Keratinocyte (primary cell): Measurements from ENCODE around the gene MXRA5. TPM values are rescaled to one million over a fixed set of nuclear protein-coding genes. Genes with fewer than 3 reads are reported as not detected.

Source experiments
- DNase-seq: peaks from one replicate; pipeline ENCODE4 v3.0.0-alpha.2; 2011; ENCODE audit warnings: low read depth, missing footprints, low spot score
- FAIRE-seq: peaks from 2 replicates; lab custom pipeline; 2011; peaks lifted over from hg19 to GRCh38; lab: Jason Lieb, UNC
- H2AFZ ChIP-seq: 2 replicates; pipeline ENCODE4 v1.6.0; 2012; ENCODE audit warnings: low read length, control low read depth, inconsistent platforms; ENCODE audit not compliant: control insufficient read depth
- H3K27ac ChIP-seq: 2 replicates; pipeline ENCODE4 v1.5.1; 2011; ENCODE audit warnings: low read length; ENCODE audit not compliant: control insufficient read depth, insufficient read depth
- H3K27me3 ChIP-seq: 3 replicates; pipeline ENCODE4 v1.6.0; 2011; ENCODE audit warnings: low read length; ENCODE audit not compliant: control insufficient read depth, insufficient read depth; ENCODE audit errors: extremely low read depth
- H3K36me3 ChIP-seq, 2 experiments: 2 replicates in 1 of 2; 3 replicates in 1 of 2; pipeline ENCODE4 v1.5.1; 2011; ENCODE audit warnings: low read length in 2 of 2, mild to moderate bottlenecking in 1 of 2; ENCODE audit not compliant: control insufficient read depth in 2 of 2, insufficient read depth in 2 of 2; ENCODE audit errors: extremely low read depth in 1 of 2
- H3K4me1 ChIP-seq: 3 replicates; pipeline ENCODE4 v1.5.1; 2011; ENCODE audit warnings: low read length; ENCODE audit not compliant: control insufficient read depth, insufficient read depth; ENCODE audit errors: extremely low read depth
- H3K4me2 ChIP-seq: 3 replicates; pipeline ENCODE4 v1.6.0; 2011; ENCODE audit warnings: low read depth, low read length; ENCODE audit not compliant: control insufficient read depth, insufficient read depth; ENCODE audit errors: extremely low read depth
- H3K4me3 ChIP-seq, 3 experiments: fragments of 200-600 bp in 1 of 3; sonication (generic) in 1 of 3; 2 replicates in 2 of 3; 3 replicates in 1 of 3; pipeline ENCODE4 v1.5.1; 2011 to 2016; ENCODE audit warnings: low read length in 3 of 3, mild to moderate bottlenecking in 3 of 3, control low read depth in 2 of 3, inconsistent platforms in 1 of 3, low read depth in 1 of 3, mixed read lengths in 1 of 3, mixed run types in 1 of 3, moderate library complexity in 1 of 3; ENCODE audit not compliant: control insufficient read depth in 2 of 3, insufficient read depth in 2 of 3; ENCODE audit errors: extremely low read depth in 1 of 3
- H3K79me2 ChIP-seq: 2 replicates; pipeline ENCODE4 v1.6.0; 2012; ENCODE audit warnings: low read length; ENCODE audit not compliant: control insufficient read depth, insufficient read depth
- H3K9ac ChIP-seq: 3 replicates; pipeline ENCODE4 v1.6.0; 2011; ENCODE audit warnings: low read length; ENCODE audit not compliant: control insufficient read depth, insufficient read depth; ENCODE audit errors: extremely low read depth
- H3K9me1 ChIP-seq: 3 replicates; pipeline ENCODE4 v1.6.0; 2011; ENCODE audit warnings: low read length; ENCODE audit not compliant: control insufficient read depth, insufficient read depth; ENCODE audit errors: extremely low read depth
- H3K9me3 ChIP-seq: 2 replicates; pipeline ENCODE4 v1.5.1; 2012; ENCODE audit warnings: low read depth, low read length; ENCODE audit not compliant: control insufficient read depth
- H4K20me1 ChIP-seq: 3 replicates; pipeline ENCODE4 v1.6.0; 2011; ENCODE audit warnings: low read length; ENCODE audit not compliant: control insufficient read depth, insufficient read depth; ENCODE audit errors: extremely low read depth
- CTCF ChIP-seq, 3 experiments: IDR thresholded peaks in 1 of 3; conservative IDR thresholded peaks in 1 of 3; optimal IDR thresholded peaks in 1 of 3; 2 replicates in 2 of 3; 3 replicates in 1 of 3; pipeline versions ENCODE3 to v1.5.1; 2011; ENCODE audit warnings: low read length in 3 of 3, mild to moderate bottlenecking in 3 of 3, moderate library complexity in 2 of 3, control low read depth in 1 of 3, inconsistent platforms in 1 of 3; ENCODE audit not compliant: insufficient read depth in 2 of 3; ENCODE audit errors: extremely low read depth in 1 of 3
- EZH2 ChIP-seq: IDR thresholded peaks from one replicate; pipeline ENCODE4 v1.6.1; 2012; ENCODE audit warnings: inconsistent platforms, mild to moderate bottlenecking, low read length, moderate library complexity
- dilution Hi-C: fragments of 300-500 bp; cut with MboI; formaldehyde crosslinking; loops from one replicate; pipeline ENCODE4 v1.7.0; 2020; ENCODE audit warnings: low sequenced_read_pairs; ENCODE audit not compliant: extremely low pct_ligation_motif_present
- polyA plus RNA-seq, 5 experiments: library from polyadenylated mRNA; depleted of rRNA in 3 of 5; stranded (reverse) in 3 of 5; stranded (forward) in 1 of 5; unstranded in 1 of 5; fragments of >200 nt; gene quantifications; 1 replicate in 1 of 5; 2 replicates in 3 of 5; 3 replicates in 1 of 5; pipeline versions ENCODE4 v1.2.1 to v1.2.3, GENCODE V29; 2011 to 2012; ENCODE audit warnings: missing spikeins in 2 of 5, low read depth in 1 of 5, low replicate concordance in 1 of 5

The MXRA5 gene
- polyA plus RNA-seq, 1 donor (not counting 4 experiments of a cell fraction or from before 2014, with no cell fraction given), result 6.5 TPM

GRCh38 chrX:3293251-3293650 is 53.2 kb downstream of the MXRA5 start:
- no peaks in the 10 kb centered on the region for H3K27me3 ChIP-seq
- H3K4me3 ChIP-seq, result no peak overlapping the region
- H3K9me3 ChIP-seq, result no peaks in the 10 kb centered on the region
- FAIRE-seq (no peak), DNase-seq (no peak)
- H3K79me2 ChIP-seq, result no peaks in the 10 kb centered on the region
- no peak overlapping the region for H3K9ac ChIP-seq
- H3K36me3 ChIP-seq, result no peaks in the 10 kb centered on the region
- TF ChIP-seq EZH2 (no peak), CTCF (optimal IDR thresholded peaks at IDR 0.05 in 1 of 3, IDR thresholded peaks at IDR 0.05 in 1 of 3, conservative IDR thresholded peaks at IDR 0.05 in 1 of 3; ENCODE audit: extremely low read depth in 1 of 3, insufficient read depth in 2 of 3, low read length in 3 of 3) (no peak)
- no peaks in the 10 kb centered on the region for H4K20me1 ChIP-seq
- H3K27ac ChIP-seq, result no peak overlapping the region
- H2AFZ ChIP-seq, result no peak overlapping the region
- no peak overlapping the region for H3K4me2 ChIP-seq
- H3K4me1 ChIP-seq, result no peaks in the 10 kb centered on the region
- dilution Hi-C loops, result no loop called here
- no peaks in the 10 kb centered on the region for H3K9me1 ChIP-seq

GRCh38 chrX:3290561-3290960 is 55.9 kb downstream of the MXRA5 start:
- Histone ChIP-seq H3K9me3 (no peaks in the 10 kb centered on the region), H2AFZ (no peak overlapping the region), H3K27me3 (no peaks in the 10 kb centered on the region), H3K4me2 (no peak overlapping the region), H3K79me2 (no peaks in the 10 kb centered on the region), H3K36me3 (no peaks in the 10 kb centered on the region), H3K4me3 (no peak overlapping the region), H3K27ac (no peak overlapping the region), H3K9me1 (no peaks in the 10 kb centered on the region), H3K4me1 (peaks cover 7% of the 10 kb centered on the region), H4K20me1 (no peaks in the 10 kb centered on the region), H3K9ac (no peak overlapping the region)
- no peak for FAIRE-seq
- no peak for TF ChIP-seq CTCF (optimal IDR thresholded peaks at IDR 0.05 in 1 of 3, IDR thresholded peaks at IDR 0.05 in 1 of 3, conservative IDR thresholded peaks at IDR 0.05 in 1 of 3; ENCODE audit: extremely low read depth in 1 of 3, insufficient read depth in 2 of 3, low read length in 3 of 3)
- no peak for TF ChIP-seq EZH2
- dilution Hi-C loops, result no loop called here
- DNase-seq, result no peak
